ENCODE data around the gene CEP20. TPM values are rescaled to one million over a fixed set of nuclear protein-coding genes. Genes with fewer than 3 reads are reported as not detected.

Gene CEP20
- total and polyA plus RNA-seq, 10 of the 15 experiments (the other 5 are each of a cell fraction or from before 2014, with no cell fraction given) = 33.4 to 57.8 (median 52.6) TPM

- TF ChIP-seq, protein P1, sequence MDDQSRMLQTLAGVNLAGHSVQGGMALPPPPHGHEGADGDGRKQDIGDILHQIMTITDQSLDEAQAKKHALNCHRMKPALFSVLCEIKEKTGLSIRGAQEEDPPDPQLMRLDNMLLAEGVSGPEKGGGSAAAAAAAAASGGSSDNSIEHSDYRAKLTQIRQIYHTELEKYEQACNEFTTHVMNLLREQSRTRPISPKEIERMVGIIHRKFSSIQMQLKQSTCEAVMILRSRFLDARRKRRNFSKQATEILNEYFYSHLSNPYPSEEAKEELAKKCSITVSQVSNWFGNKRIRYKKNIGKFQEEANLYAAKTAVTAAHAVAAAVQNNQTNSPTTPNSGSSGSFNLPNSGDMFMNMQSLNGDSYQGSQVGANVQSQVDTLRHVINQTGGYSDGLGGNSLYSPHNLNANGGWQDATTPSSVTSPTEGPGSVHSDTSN (IDR thresholded peaks at IDR 0.05; ENCODE audit: insufficient replicate concordance, low read depth, low read length) = no peak
- no peak; the same call in 1 of the 2 replicates for TF ChIP-seq MTA3 (IDR thresholded peaks at IDR 0.05; ENCODE audit: borderline replicate concordance, low read length)
- TF ChIP-seq BHLHE40 (IDR thresholded peaks at IDR 0.05; ENCODE audit: borderline replicate concordance in 1 of 2, low read depth in 2 of 2, low read length in 1 of 2) = no peak
- TF ChIP-seq NR2C1 (IDR thresholded peaks at IDR 0.05) = no peak
- TF ChIP-seq, protein P2, sequence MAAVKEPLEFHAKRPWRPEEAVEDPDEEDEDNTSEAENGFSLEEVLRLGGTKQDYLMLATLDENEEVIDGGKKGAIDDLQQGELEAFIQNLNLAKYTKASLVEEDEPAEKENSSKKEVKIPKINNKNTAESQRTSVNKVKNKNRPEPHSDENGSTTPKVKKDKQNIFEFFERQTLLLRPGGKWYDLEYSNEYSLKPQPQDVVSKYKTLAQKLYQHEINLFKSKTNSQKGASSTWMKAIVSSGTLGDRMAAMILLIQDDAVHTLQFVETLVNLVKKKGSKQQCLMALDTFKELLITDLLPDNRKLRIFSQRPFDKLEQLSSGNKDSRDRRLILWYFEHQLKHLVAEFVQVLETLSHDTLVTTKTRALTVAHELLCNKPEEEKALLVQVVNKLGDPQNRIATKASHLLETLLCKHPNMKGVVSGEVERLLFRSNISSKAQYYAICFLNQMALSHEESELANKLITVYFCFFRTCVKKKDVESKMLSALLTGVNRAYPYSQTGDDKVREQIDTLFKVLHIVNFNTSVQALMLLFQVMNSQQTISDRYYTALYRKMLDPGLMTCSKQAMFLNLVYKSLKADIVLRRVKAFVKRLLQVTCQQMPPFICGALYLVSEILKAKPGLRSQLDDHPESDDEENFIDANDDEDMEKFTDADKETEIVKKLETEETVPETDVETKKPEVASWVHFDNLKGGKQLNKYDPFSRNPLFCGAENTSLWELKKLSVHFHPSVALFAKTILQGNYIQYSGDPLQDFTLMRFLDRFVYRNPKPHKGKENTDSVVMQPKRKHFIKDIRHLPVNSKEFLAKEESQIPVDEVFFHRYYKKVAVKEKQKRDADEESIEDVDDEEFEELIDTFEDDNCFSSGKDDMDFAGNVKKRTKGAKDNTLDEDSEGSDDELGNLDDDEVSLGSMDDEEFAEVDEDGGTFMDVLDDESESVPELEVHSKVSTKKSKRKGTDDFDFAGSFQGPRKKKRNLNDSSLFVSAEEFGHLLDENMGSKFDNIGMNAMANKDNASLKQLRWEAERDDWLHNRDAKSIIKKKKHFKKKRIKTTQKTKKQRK (IDR thresholded peaks at IDR 0.05; ENCODE audit: low read depth, low read length) = no peak
- TF ChIP-seq GABPA (IDR thresholded peaks at IDR 0.05; ENCODE audit: low read depth) = no peak
- TF ChIP-seq, protein P3, sequence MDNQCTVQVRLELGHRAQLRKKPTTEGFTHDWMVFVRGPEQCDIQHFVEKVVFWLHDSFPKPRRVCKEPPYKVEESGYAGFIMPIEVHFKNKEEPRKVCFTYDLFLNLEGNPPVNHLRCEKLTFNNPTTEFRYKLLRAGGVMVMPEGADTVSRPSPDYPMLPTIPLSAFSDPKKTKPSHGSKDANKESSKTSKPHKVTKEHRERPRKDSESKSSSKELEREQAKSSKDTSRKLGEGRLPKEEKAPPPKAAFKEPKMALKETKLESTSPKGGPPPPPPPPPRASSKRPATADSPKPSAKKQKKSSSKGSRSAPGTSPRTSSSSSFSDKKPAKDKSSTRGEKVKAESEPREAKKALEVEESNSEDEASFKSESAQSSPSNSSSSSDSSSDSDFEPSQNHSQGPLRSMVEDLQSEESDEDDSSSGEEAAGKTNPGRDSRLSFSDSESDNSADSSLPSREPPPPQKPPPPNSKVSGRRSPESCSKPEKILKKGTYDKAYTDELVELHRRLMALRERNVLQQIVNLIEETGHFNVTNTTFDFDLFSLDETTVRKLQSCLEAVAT (IDR thresholded peaks at IDR 0.05) = no peak
- no peak for TF ChIP-seq RFX5 (IDR thresholded peaks at IDR 0.05; ENCODE audit: low read depth, low read length)
- no peak for TF ChIP-seq BRCA1 (IDR thresholded peaks at IDR 0.05; ENCODE audit: low read depth, low read length)
- no peak for TF ChIP-seq KLF5 (IDR thresholded peaks at IDR 0.05; ENCODE audit: partially characterized antibody)
- TF ChIP-seq KDM1A (IDR thresholded peaks at IDR 0.05; ENCODE audit: borderline replicate concordance) = no peak
- no peak for TF ChIP-seq NFXL1 (IDR thresholded peaks at IDR 0.05; ENCODE audit: borderline replicate concordance)
- TF ChIP-seq ATF3 (IDR thresholded peaks at IDR 0.05; ENCODE audit: borderline replicate concordance, extremely low read depth, low read depth, low read length) = no peak
- TF ChIP-seq E2F4 (IDR thresholded peaks at IDR 0.05; ENCODE audit: low read depth, low read length) = no peak
- peak; percentile 46; the same call in 1 of the 2 replicates for TF ChIP-seq NFIC (IDR thresholded peaks at IDR 0.05; ENCODE audit: low read depth, low read length)
- TF ChIP-seq ESRRA (IDR thresholded peaks at IDR 0.05; ENCODE audit: low read length) = no peak
- TF ChIP-seq SUZ12 (IDR thresholded peaks at IDR 0.05; ENCODE audit: unreplicated experiment) = no peak
- TF ChIP-seq YY1 (IDR thresholded peaks at IDR 0.05; ENCODE audit: low read depth, low read length) = 0 out of 2 replicates have a peak, but pooled peaks have one; percentile 28
- TF ChIP-seq RBBP5 (conservative IDR thresholded peaks at IDR 0.05) = no peak
- TF ChIP-seq, protein P4, sequence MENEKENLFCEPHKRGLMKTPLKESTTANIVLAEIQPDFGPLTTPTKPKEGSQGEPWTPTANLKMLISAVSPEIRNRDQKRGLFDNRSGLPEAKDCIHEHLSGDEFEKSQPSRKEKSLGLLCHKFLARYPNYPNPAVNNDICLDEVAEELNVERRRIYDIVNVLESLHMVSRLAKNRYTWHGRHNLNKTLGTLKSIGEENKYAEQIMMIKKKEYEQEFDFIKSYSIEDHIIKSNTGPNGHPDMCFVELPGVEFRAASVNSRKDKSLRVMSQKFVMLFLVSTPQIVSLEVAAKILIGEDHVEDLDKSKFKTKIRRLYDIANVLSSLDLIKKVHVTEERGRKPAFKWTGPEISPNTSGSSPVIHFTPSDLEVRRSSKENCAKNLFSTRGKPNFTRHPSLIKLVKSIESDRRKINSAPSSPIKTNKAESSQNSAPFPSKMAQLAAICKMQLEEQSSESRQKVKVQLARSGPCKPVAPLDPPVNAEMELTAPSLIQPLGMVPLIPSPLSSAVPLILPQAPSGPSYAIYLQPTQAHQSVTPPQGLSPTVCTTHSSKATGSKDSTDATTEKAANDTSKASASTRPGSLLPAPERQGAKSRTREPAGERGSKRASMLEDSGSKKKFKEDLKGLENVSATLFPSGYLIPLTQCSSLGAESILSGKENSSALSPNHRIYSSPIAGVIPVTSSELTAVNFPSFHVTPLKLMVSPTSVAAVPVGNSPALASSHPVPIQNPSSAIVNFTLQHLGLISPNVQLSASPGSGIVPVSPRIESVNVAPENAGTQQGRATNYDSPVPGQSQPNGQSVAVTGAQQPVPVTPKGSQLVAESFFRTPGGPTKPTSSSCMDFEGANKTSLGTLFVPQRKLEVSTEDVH (IDR thresholded peaks at IDR 0.05; ENCODE audit: low read depth, partially characterized antibody) = no peak
- TF ChIP-seq TBL1XR1 (IDR thresholded peaks at IDR 0.05; ENCODE audit: low read depth, low read length) = no peak
Observed at GRCh38 chr16:15897834-15898254, 9.4 kb upstream of the CEP20 start (continued).
